HEK293 (cell line): ENCODE measurements around the gene ZNF513.

Source experiments
- BCL6B ChIP-seq: fragments of 450-650 bp; formaldehyde crosslinking; IDR thresholded peaks from 2 replicates; pipeline ENCODE4 v1.5.1; 2017; ENCODE audit warnings: missing biosample characterization, missing genetic modification characterization
- GFI1B ChIP-seq: fragments of 450-650 bp; formaldehyde crosslinking; IDR thresholded peaks from 2 replicates; pipeline ENCODE4 v1.5.1; 2016; ENCODE audit warnings: missing biosample characterization, missing genetic modification characterization
- GLIS2 ChIP-seq: fragments of 450-650 bp; formaldehyde crosslinking; IDR thresholded peaks from 2 replicates; pipeline ENCODE4 v1.5.1; 2016; ENCODE audit warnings: missing biosample characterization, missing genetic modification characterization
- MEIS1 ChIP-seq: sonication (generic); formaldehyde crosslinking; IDR thresholded peaks from 2 replicates; pipeline ENCODE4 v1.8.1; 2022; ENCODE audit warnings: missing genetic modification reagents, mild to moderate bottlenecking, borderline replicate concordance
- OVOL3 ChIP-seq: fragments of 450-650 bp; formaldehyde crosslinking; IDR thresholded peaks from 2 replicates; pipeline ENCODE4 v1.5.1; 2016; ENCODE audit warnings: missing biosample characterization, missing genetic modification characterization
- PBX3 ChIP-seq: sonication (generic); formaldehyde crosslinking; IDR thresholded peaks from 2 replicates; pipeline ENCODE4 v1.8.1; 2022; ENCODE audit warnings: mild to moderate bottlenecking, moderate library complexity, missing genetic modification reagents
- REPIN1 ChIP-seq: fragments of 450-650 bp; formaldehyde crosslinking; IDR thresholded peaks from 2 replicates; pipeline ENCODE4 v1.5.1; 2017; ENCODE audit warnings: missing biosample characterization, missing genetic modification characterization, low read depth
- ZBTB26 ChIP-seq: fragments of 450-650 bp; formaldehyde crosslinking; optimal IDR thresholded peaks from 2 replicates; pipeline ENCODE3; 2016; ENCODE audit warnings: missing biosample characterization, mild to moderate bottlenecking, missing genetic modification characterization
- ZFP69B ChIP-seq: fragments of 450-650 bp; formaldehyde crosslinking; IDR thresholded peaks from 2 replicates; pipeline ENCODE4 v1.5.1; 2016; ENCODE audit warnings: missing biosample characterization, missing genetic modification characterization
- ZNF132 ChIP-seq: fragments of 450-650 bp; formaldehyde crosslinking; IDR thresholded peaks from 2 replicates; pipeline ENCODE4 v1.5.1; 2017; ENCODE audit warnings: missing biosample characterization, missing genetic modification characterization, borderline replicate concordance
- ZNF133 ChIP-seq: fragments of 450-650 bp; formaldehyde crosslinking; IDR thresholded peaks from 2 replicates; pipeline ENCODE4 v1.5.1; 2016; ENCODE audit warnings: missing biosample characterization, missing genetic modification characterization
- ZNF157 ChIP-seq: fragments of 450-650 bp; formaldehyde crosslinking; IDR thresholded peaks from 2 replicates; pipeline ENCODE4 v1.5.1; 2016; ENCODE audit warnings: missing biosample characterization, missing genetic modification characterization
- ZNF174 ChIP-seq: fragments of 450-650 bp; formaldehyde crosslinking; IDR thresholded peaks from 2 replicates; pipeline ENCODE4 v1.5.0; 2017; ENCODE audit warnings: missing biosample characterization, mild to moderate bottlenecking, missing genetic modification characterization
- ZNF175 ChIP-seq: fragments of 450-650 bp; formaldehyde crosslinking; IDR thresholded peaks from 2 replicates; pipeline ENCODE4 v1.5.1; 2016; ENCODE audit warnings: missing biosample characterization, missing genetic modification characterization
- ZNF223 ChIP-seq: fragments of 450-650 bp; formaldehyde crosslinking; IDR thresholded peaks from 2 replicates; pipeline ENCODE4 v1.5.1; 2016; ENCODE audit warnings: missing biosample characterization, missing genetic modification characterization
- ZNF24 ChIP-seq: fragments of 450-650 bp; formaldehyde crosslinking; IDR thresholded peaks from 2 replicates; pipeline ENCODE4 v1.5.1; 2016; ENCODE audit warnings: missing biosample characterization, missing genetic modification characterization
- ZNF26 ChIP-seq: fragments of 450-650 bp; formaldehyde crosslinking; IDR thresholded peaks from 2 replicates; pipeline ENCODE4 v1.5.1; 2016; ENCODE audit warnings: missing biosample characterization, missing genetic modification characterization
- ZNF274 ChIP-seq, 2 experiments: fragments of 200-500 bp in 1 of 2; fragments of 450-650 bp in 1 of 2; sonication (Bioruptor generic) in 1 of 2; formaldehyde crosslinking in 1 of 2; IDR thresholded peaks; 2 replicates each; pipeline versions ENCODE4 v1.5.1 to v1.6.1; 2014 to 2016; ENCODE audit warnings: borderline replicate concordance in 1 of 2, inconsistent platforms in 1 of 2, low read length in 1 of 2, missing biosample characterization in 1 of 2, missing genetic modification characterization in 1 of 2
- ZNF280C ChIP-seq: fragments of 450-650 bp; formaldehyde crosslinking; IDR thresholded peaks from 2 replicates; pipeline ENCODE4 v1.5.1; 2016; ENCODE audit warnings: missing biosample characterization, missing genetic modification characterization
- ZNF324 ChIP-seq: fragments of 450-650 bp; formaldehyde crosslinking; IDR thresholded peaks from 2 replicates; pipeline ENCODE4 v1.5.1; 2016; ENCODE audit warnings: missing biosample characterization, missing genetic modification characterization
- ZNF37A ChIP-seq: fragments of 450-650 bp; IDR thresholded peaks from 2 replicates; pipeline ENCODE4 v1.5.1; 2018; ENCODE audit warnings: missing biosample characterization, missing genetic modification characterization
- ZNF473 ChIP-seq: fragments of 450-650 bp; formaldehyde crosslinking; IDR thresholded peaks from 2 replicates; pipeline ENCODE4 v1.5.1; 2017; ENCODE audit warnings: missing biosample characterization, missing genetic modification characterization
- ZNF510 ChIP-seq: fragments of 450-650 bp; formaldehyde crosslinking; IDR thresholded peaks from 2 replicates; pipeline ENCODE4 v1.5.1; 2018; ENCODE audit warnings: mild to moderate bottlenecking, missing genetic modification characterization, missing biosample characterization; ENCODE audit not compliant: insufficient replicate concordance
- ZNF626 ChIP-seq: fragments of 450-650 bp; sonication (Bioruptor Pico); formaldehyde crosslinking; IDR thresholded peaks from 2 replicates; pipeline ENCODE4 v1.5.1; 2018; ENCODE audit warnings: missing biosample characterization, missing genetic modification characterization, inconsistent platforms
- ZNF629 ChIP-seq: fragments of 450-650 bp; formaldehyde crosslinking; IDR thresholded peaks from 2 replicates; pipeline ENCODE4 v1.5.1; 2017; ENCODE audit warnings: missing biosample characterization, missing genetic modification characterization
- ZNF664 ChIP-seq: fragments of 450-650 bp; formaldehyde crosslinking; IDR thresholded peaks from 2 replicates; pipeline ENCODE4 v1.5.1; 2016; ENCODE audit warnings: missing biosample characterization, missing genetic modification characterization
- ZNF701 ChIP-seq: fragments of 450-650 bp; formaldehyde crosslinking; IDR thresholded peaks from 2 replicates; pipeline ENCODE4 v1.5.1; 2016; ENCODE audit warnings: missing biosample characterization, missing genetic modification characterization
- ZNF837 ChIP-seq: fragments of 450-650 bp; formaldehyde crosslinking; IDR thresholded peaks from 2 replicates; pipeline ENCODE4 v1.5.1; 2016; ENCODE audit warnings: missing biosample characterization, missing genetic modification characterization
- ZNF843 ChIP-seq: fragments of 450-650 bp; formaldehyde crosslinking; IDR thresholded peaks from 2 replicates; pipeline ENCODE4 v1.5.1; 2016; ENCODE audit warnings: missing biosample characterization, missing genetic modification characterization
- ZSCAN16 ChIP-seq: fragments of 450-650 bp; formaldehyde crosslinking; IDR thresholded peaks from 2 replicates; pipeline ENCODE4 v1.5.1; 2016; ENCODE audit warnings: missing biosample characterization, missing genetic modification characterization
- ZSCAN18 ChIP-seq: fragments of 450-650 bp; formaldehyde crosslinking; IDR thresholded peaks from 2 replicates; pipeline ENCODE4 v1.5.1; 2016; ENCODE audit warnings: missing biosample characterization, missing genetic modification characterization
- ZXDB ChIP-seq: fragments of 450-650 bp; formaldehyde crosslinking; IDR thresholded peaks from 2 replicates; pipeline ENCODE4 v1.5.1; 2016; ENCODE audit warnings: missing biosample characterization, missing genetic modification characterization

ZNF513 gene

GRCh38 chr2:27356382-27357181 is 24.0 kb downstream of the ZNF513 start, which contains the start of gene GTF3C2 (continued):
- peak; percentile 63; the same call in 1 of the 2 replicates for TF ChIP-seq ZNF24
- no peak for TF ChIP-seq ZNF175
- TF ChIP-seq ZNF37A (tag by site-specific recombination), result no peak
- no peak for TF ChIP-seq ZNF626 (tag by site-specific recombination)
- TF ChIP-seq ZFP69B (tag by site-specific recombination), result peak; percentile 93
- no peak for TF ChIP-seq ZNF26 (tag by site-specific recombination)
- TF ChIP-seq ZXDB, result peak; percentile 79; the same call in 1 of the 2 replicates
- TF ChIP-seq ZNF132 (tag by site-specific recombination), result no peak
- TF ChIP-seq ZSCAN16 (tag by site-specific recombination), result no peak
- no peak for TF ChIP-seq ZNF133 (tag by site-specific recombination)
- TF ChIP-seq ZNF843, result no peak; the same call in 1 of the 2 replicates
- TF ChIP-seq ZNF157 (tag by site-specific recombination), result no peak
- no peak for TF ChIP-seq ZSCAN18 (tag by site-specific recombination)
- no peak for TF ChIP-seq ZNF280C (tag by site-specific recombination)
- TF ChIP-seq ZNF629, result peak; percentile 78
- TF ChIP-seq ZNF274 (IDR thresholded peaks at IDR 0.05; ENCODE audit: low read length), result no peak
- no peak for TF ChIP-seq ZNF274 (tag by site-specific recombination; IDR thresholded peaks at IDR 0.05; ENCODE audit: borderline replicate concordance)
- TF ChIP-seq ZBTB26 (tag by site-specific recombination), result peak; percentile 80
- TF ChIP-seq GLIS2 (tag by site-specific recombination), result peak; percentile 94
- no peak for TF ChIP-seq OVOL3 (tag by site-specific recombination)
- no peak for TF ChIP-seq ZNF223 (tag by site-specific recombination)
- no peak for TF ChIP-seq ZNF837 (tag by site-specific recombination)
- 0 out of 2 replicates have a peak, but pooled peaks have one; percentile 26 for TF ChIP-seq ZNF324
- no peak for TF ChIP-seq ZNF664
- no peak for TF ChIP-seq ZNF701 (tag by site-specific recombination)
- peak; percentile 23; the same call in 1 of the 2 replicates for TF ChIP-seq PBX3
- TF ChIP-seq GFI1B (tag by site-specific recombination), result no peak
- no peak for TF ChIP-seq MEIS1
- no peak for TF ChIP-seq REPIN1
- TF ChIP-seq BCL6B (tag by site-specific recombination), result no peak
- no peak for TF ChIP-seq ZNF473 (tag by site-specific recombination)
- TF ChIP-seq ZNF174 (tag by site-specific recombination), result no peak
- no peak for TF ChIP-seq ZNF510 (tag by site-specific recombination)
